Spleen (tissue), 11 donors: Measurements from ENCODE around the gene TIPARP. TPM values are rescaled to one million over a fixed set of nuclear protein-coding genes. Genes with fewer than 3 reads are reported as not detected.

Source experiments
- DNase-seq: peaks from one replicate; pipeline ENCODE4 v3.0.0-alpha.2; 2020
- H3K27ac ChIP-seq, 8 donors: fragments of 200-600 bp; sonication (generic) in 7 of 8; 1 replicate in 4 of 8; 2 replicates in 4 of 8; pipeline versions ENCODE4 v1.5.0 to v1.8.0; 2016 to 2021; ENCODE audit warnings: inconsistent platforms in 4 of 8, mild to moderate bottlenecking in 4 of 8, moderate library complexity in 1 of 8
- H3K27me3 ChIP-seq, 7 donors: fragments of 200-600 bp; sonication (generic) in 6 of 7; replicated peaks in 1 of 7; 1 replicate in 4 of 7; 2 replicates in 3 of 7; pipeline versions ENCODE4 v1.5.0 to v1.8.0; 2016 to 2021; ENCODE audit warnings: inconsistent platforms in 3 of 7, mild to moderate bottlenecking in 1 of 7
- H3K36me3 ChIP-seq, 6 donors: fragments of 200-600 bp; sonication (generic) in 5 of 6; 1 replicate in 4 of 6; 2 replicates in 2 of 6; pipeline versions ENCODE4 v1.5.0 to v1.8.0; 2016 to 2021; ENCODE audit warnings: inconsistent platforms in 2 of 6
- H3K4me1 ChIP-seq, 6 donors: fragments of 200-600 bp; sonication (generic) in 5 of 6; 1 replicate in 3 of 6; 2 replicates in 3 of 6; pipeline versions ENCODE4 v1.5.0 to v1.8.0; 2016 to 2021; ENCODE audit warnings: inconsistent platforms in 3 of 6
- H3K4me3 ChIP-seq, 8 donors: fragments of 200-600 bp; sonication (generic) in 7 of 8; 1 replicate in 4 of 8; 2 replicates in 4 of 8; pipeline versions ENCODE4 v1.5.0 to v1.8.0; 2016 to 2021; ENCODE audit warnings: inconsistent platforms in 4 of 8, mild to moderate bottlenecking in 4 of 8, moderate library complexity in 2 of 8
- H3K9me3 ChIP-seq, 8 donors: fragments of 200-600 bp; sonication (generic) in 7 of 8; 1 replicate in 4 of 8; 2 replicates in 4 of 8; pipeline versions ENCODE4 v1.5.0 to v1.8.0; 2016 to 2021; ENCODE audit warnings: inconsistent platforms in 4 of 8
- POLR2A ChIP-seq, 3 donors: fragments of 450-650 bp; IDR thresholded peaks; one replicate each; pipeline ENCODE4 v1.5.1; 2017; ENCODE audit warnings: antibody characterized with exemption in 3 of 3, mild to moderate bottlenecking in 1 of 3
- POLR2AphosphoS5 ChIP-seq, 3 donors: sonication (generic); formaldehyde crosslinking; IDR thresholded peaks; one replicate each; pipeline ENCODE4 v1.5.1; 2017; ENCODE audit warnings: antibody characterized with exemption in 3 of 3
- WGBS, 5 donors: extraction: QIAGEN DNeasy Blood & Tissue Kit in 3 of 5; methylation state at CpG; one replicate each; pipeline versions ENCODE4 v1.1.5 to v1.1.7; 2013 to 2018; 5-methylcytosine and 5-hydroxymethylcytosine counted together
- intact Hi-C: fragments of 100-400 bp; cut with DNase I; formaldehyde crosslinking; loops from one replicate; pipeline ENCODE4 v1.15.0; 2023; ENCODE audit warnings: low total_unique reads
- polyA plus RNA-seq, 3 donors: library from polyadenylated mRNA; stranded (reverse); fragments of 200-250 nt; gene quantifications; one replicate each; pipeline ENCODE4 v1.2.1, GENCODE V29; 2013
- total RNA-seq, 7 donors: library from RNA; depleted of rRNA in 3 of 7; stranded (reverse); fragments of >200 nt in 3 of 7; fragmentation: NEBNext Ultra II Directional in 4 of 7; extraction: Animal tissue kit (Norgen Biotek cat#: 25700) in 4 of 7; gene quantifications; one replicate each; pipeline versions ENCODE4 v1.1.0 to v1.2.1, GENCODE V29; 2016 to 2021
- TF ChIP-seq, protein P1 (sequence below), 11 experiments: fragments of 200-600 bp in 7 of 11; fragments of 450-650 bp in 4 of 11; sonication (generic) in 4 of 11; IDR thresholded peaks in 8 of 11; conservative IDR thresholded peaks in 3 of 11; 1 replicate in 7 of 11; 2 replicates in 4 of 11; pipeline versions ENCODE4 v1.4.0 to v1.8.0; 2016 to 2021; ENCODE audit warnings: antibody characterized with exemption in 11 of 11, inconsistent platforms in 4 of 11, mild to moderate bottlenecking in 1 of 11
- donor health status: healthy with polysubstance abuse.
- donor health status: DM: no; HTN: no; CAD: no; lungs with moderate emphysema.
- donor health status: DM: no; HTN: no; CAD: no.
- donor health status: Bipolar disorder and iron deficiency.
- donor health status: healthy.
- donor health status: DM: no; HTN: no; CAD: no.
- donor health status: DM: yes; HTN: yes; CAD: no.

TIPARP gene
- total and polyA plus RNA-seq, 10 donors: 4.5 to 39.8 (median 25.1) TPM

DNA sequence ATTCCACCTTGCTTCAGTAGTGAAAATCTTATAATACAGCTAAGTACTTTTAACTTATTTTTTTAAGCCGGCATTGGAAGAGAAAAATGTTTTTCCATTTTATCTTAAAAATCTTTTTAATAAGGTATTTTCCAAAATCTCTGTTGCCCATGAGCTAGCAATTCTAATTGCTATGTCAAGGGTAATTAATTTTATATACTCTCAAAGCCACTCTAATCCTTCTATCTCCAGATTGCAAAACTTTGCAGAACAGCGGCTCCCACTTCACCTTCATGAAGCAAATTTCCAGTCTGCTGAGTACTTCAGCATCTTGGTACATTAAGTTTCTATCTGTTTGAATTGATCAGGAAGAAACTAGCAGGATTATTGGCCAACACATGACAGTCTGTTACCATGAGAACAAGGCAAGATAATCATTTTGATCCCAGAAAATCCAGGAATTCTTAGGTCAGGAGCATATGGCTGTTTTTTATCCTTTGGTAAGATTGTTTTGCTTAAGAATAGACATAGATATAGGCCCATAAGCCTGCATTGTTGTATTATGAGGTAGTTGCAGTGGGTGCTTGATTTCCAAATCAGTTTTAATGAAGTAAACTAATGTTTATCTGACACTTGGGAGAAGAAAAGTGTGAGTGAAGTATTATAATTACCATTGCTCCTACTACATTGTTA, 6.0 kb downstream of the TIPARP start:
- intact Hi-C loops: no loop called here
- no peaks in the 10 kb centered on the region for H3K9me3 ChIP-seq
- H3K27ac ChIP-seq: peak overlapping the region in 5 of 8 donors; percentile 20 to 65 (median 61)
- H3K36me3 ChIP-seq: peaks cover 0 to 42% (median 10%) of the 10 kb centered on the region in 6 donors
- no peak for DNase-seq
- H3K27me3 ChIP-seq: no peaks in the 10 kb centered on the region
- peaks cover 30 to 97% (median 88%) of the 10 kb centered on the region in 6 donors for H3K4me1 ChIP-seq
- H3K4me3 ChIP-seq: peak overlapping the region in 1 of 8 donors; percentile 13
- no peak for TF ChIP-seq POLR2A (IDR thresholded peaks at IDR 0.05)
- WGBS, 5 donors: 87 to 95% (median 92%) methylated on average over 2 of the region's 2 CpGs

DNA sequence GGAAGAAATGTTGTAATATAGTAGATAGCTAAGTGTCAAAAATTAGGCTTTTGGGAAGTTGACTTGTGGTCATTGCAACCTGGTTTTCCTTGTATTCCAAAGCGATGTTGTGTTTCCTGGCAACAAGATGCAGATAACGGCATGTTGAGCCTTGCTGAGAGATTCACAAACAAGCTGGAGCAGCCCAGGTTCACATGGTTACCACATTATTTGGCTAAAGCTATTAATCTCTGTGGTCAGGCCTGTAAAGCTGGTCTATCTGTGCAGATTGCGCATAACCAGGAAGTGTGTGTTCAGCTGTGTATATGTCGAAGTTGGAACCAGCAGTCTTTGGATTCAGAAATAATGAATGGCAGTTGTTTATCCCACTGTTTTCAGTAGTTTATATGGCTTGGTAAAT, 6.6 kb downstream of the TIPARP start:
- intact Hi-C loops: no loop called here
- H3K4me1 ChIP-seq: peaks cover 31 to 100% (median 91%) of the 10 kb centered on the region in 6 donors
- DNase-seq: no peak
- H3K27me3 ChIP-seq: no peaks in the 10 kb centered on the region
- TF ChIP-seq POLR2A (IDR thresholded peaks at IDR 0.05): no peak
- peak in 1 of 3 donors; percentile 22 for TF ChIP-seq POLR2AphosphoS5 (IDR thresholded peaks at IDR 0.05)
- TF ChIP-seq, protein P1, sequence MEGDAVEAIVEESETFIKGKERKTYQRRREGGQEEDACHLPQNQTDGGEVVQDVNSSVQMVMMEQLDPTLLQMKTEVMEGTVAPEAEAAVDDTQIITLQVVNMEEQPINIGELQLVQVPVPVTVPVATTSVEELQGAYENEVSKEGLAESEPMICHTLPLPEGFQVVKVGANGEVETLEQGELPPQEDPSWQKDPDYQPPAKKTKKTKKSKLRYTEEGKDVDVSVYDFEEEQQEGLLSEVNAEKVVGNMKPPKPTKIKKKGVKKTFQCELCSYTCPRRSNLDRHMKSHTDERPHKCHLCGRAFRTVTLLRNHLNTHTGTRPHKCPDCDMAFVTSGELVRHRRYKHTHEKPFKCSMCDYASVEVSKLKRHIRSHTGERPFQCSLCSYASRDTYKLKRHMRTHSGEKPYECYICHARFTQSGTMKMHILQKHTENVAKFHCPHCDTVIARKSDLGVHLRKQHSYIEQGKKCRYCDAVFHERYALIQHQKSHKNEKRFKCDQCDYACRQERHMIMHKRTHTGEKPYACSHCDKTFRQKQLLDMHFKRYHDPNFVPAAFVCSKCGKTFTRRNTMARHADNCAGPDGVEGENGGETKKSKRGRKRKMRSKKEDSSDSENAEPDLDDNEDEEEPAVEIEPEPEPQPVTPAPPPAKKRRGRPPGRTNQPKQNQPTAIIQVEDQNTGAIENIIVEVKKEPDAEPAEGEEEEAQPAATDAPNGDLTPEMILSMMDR (IDR thresholded peaks at IDR 0.05 in 8 of 11, conservative IDR thresholded peaks at IDR 0.05 in 3 of 11): no peak
- WGBS, 5 donors: 33 to 62% (median 48%) methylated on average over 4 of the region's 4 CpGs
- H3K27ac ChIP-seq: peak overlapping the region in 5 of 8 donors; percentile 20 to 65 (median 61)
- H3K9me3 ChIP-seq: no peaks in the 10 kb centered on the region
- peak overlapping the region in 1 of 8 donors; percentile 13 for H3K4me3 ChIP-seq
- peaks cover 0 to 42% (median 10%) of the 10 kb centered on the region in 6 donors for H3K36me3 ChIP-seq

DNA sequence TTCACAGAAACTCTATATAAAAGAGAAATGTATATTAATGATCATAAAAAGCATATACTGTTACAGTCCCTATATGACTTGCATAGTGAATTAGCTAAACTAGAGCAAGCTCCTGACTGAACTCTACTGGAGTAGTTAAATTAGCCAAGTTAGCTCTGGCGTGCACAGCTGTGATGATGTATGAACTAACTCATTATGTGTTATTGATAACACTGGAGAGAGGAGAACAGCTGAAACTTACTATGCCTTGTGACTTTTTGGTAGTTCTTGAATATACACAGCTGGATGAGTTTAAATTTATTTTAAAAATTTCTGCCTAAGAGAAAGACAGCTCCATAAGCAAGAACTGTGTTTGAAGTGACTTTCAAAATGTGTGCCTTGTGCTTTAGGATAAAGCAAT, 8.1 kb downstream of the TIPARP start:
- TF ChIP-seq POLR2A (IDR thresholded peaks at IDR 0.05) (no peak), POLR2AphosphoS5 (IDR thresholded peaks at IDR 0.05) (no peak)
- TF ChIP-seq, protein P1 (IDR thresholded peaks at IDR 0.05 in 8 of 11, conservative IDR thresholded peaks at IDR 0.05 in 3 of 11): no peak
- WGBS, 5 donors: 85 to 96% (median 90%) methylated on average over 1 of the region's 1 CpG
- intact Hi-C loops: no loop called here
- H3K36me3 ChIP-seq: peaks cover 0 to 42% (median 10%) of the 10 kb centered on the region in 6 donors
- no peak overlapping the region for H3K4me3 ChIP-seq
- no peaks in the 10 kb centered on the region for H3K9me3 ChIP-seq
- H3K4me1 ChIP-seq: peaks cover 25 to 100% (median 92%) of the 10 kb centered on the region in 6 donors
- H3K27ac ChIP-seq: no peak overlapping the region
- H3K27me3 ChIP-seq: no peaks in the 10 kb centered on the region
- DNase-seq: no peak

DNA sequence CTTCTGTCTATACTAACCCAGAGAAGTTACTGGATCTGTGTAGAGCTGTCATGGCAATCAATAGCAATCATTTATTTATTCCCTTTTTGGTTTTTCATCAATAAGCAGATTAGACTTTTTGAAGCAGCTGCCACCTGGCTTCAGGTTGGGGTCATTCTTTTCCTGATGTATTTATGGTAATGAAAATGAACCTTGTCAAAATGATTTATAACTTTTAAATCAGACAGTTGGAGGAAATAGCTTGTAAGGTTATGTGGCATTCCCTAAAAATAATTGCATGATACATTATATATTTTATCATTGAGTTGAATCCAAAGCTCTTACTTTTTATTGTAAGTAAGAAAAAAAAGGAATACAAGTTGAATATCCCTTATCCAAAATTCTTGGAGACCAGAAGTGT, 8.6 kb downstream of the TIPARP start:
- no peaks in the 10 kb centered on the region for H3K9me3 ChIP-seq
- DNase-seq: no peak
- no peaks in the 10 kb centered on the region for H3K27me3 ChIP-seq
- no peak overlapping the region for H3K4me3 ChIP-seq
- H3K27ac ChIP-seq: no peak overlapping the region
- TF ChIP-seq POLR2A (IDR thresholded peaks at IDR 0.05) (no peak), POLR2AphosphoS5 (IDR thresholded peaks at IDR 0.05) (no peak)
- TF ChIP-seq, protein P1 (IDR thresholded peaks at IDR 0.05 in 8 of 11, conservative IDR thresholded peaks at IDR 0.05 in 3 of 11): no peak
- intact Hi-C loops: no loop called here
- H3K4me1 ChIP-seq: peaks cover 25 to 100% (median 90%) of the 10 kb centered on the region in 6 donors
- H3K36me3 ChIP-seq: peaks cover 0 to 37% (median 8%) of the 10 kb centered on the region in 6 donors
